OCI-LY3 (cell line): ENCODE results near the gene ZNF761.
"Not testable (repeated sequence)": the region's sequence is repeated elsewhere in the genome, so short reads cannot be mapped to it uniquely, and the experiment has no call there.

Experiments used
- CTCF ChIP-seq: fragments of 200-600, 300-600 bp; sonication (generic); IDR thresholded peaks from 2 replicates; pipeline ENCODE4 v1.5.1; 2014; ENCODE audit warnings: antibody characterized with exemption, low read length, low read depth
- EZH2phosphoT487 ChIP-seq: fragments of 200-600 bp; shearing (Covaris generic); IDR thresholded peaks from 2 replicates; pipeline ENCODE4 v1.6.1; 2018; ENCODE audit warnings: antibody characterized with exemption, mixed run types, low read depth

GRCh38 chr19:53503671-53504364 lies 72.0 kb downstream of the ZNF761 start:
- not testable (repeated sequence) for TF ChIP-seq EZH2phosphoT487, CTCF
